Measurements from ENCODE around the gene CEBPZOS. TPM values are rescaled to one million over a fixed set of nuclear protein-coding genes. Genes with fewer than 3 reads are reported as not detected.
"Not testable (repeated sequence)": the region's sequence is repeated elsewhere in the genome, so short reads cannot be mapped to it uniquely, and the experiment has no call there.

Gene CEBPZOS
- total and polyA plus RNA-seq, 2 donors: 23.2 to 50.4 TPM

DNA sequence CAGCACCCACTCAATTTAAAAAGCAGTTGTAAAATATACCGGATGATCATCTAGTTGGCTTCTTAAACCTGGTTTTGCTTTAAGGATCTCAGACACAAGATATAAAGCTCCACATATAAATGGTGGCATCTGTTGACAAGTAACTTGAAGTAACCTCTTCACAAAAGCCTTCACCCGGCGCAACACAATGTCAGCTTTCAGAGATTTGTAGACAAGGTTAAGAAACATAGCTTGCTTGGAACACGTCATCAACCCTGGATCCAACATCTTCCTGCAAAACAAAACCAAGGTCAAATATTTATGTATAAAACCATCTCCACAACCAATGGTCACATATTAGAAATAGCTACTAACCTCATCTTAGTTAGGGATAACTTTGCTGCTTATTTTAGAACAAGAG, 26.8 kb downstream of the CEBPZOS start:
- H3K4me3 ChIP-seq (ENCODE audit: low read length in 2 of 2): no peak overlapping the region
- peaks cover 29 to 65% of the 10 kb centered on the region in 2 donors for H3K36me3 ChIP-seq (ENCODE audit: control insufficient read depth in 2 of 2, insufficient read depth in 2 of 2, low read length in 1 of 2)
- DNase-seq (ENCODE audit: low read depth in 6 of 9, low spot score in 9 of 9): no peak
- H3K27me3 ChIP-seq (ENCODE audit: control insufficient read depth in 2 of 2, insufficient read depth in 1 of 2, low read length in 1 of 2): no peaks in the 10 kb centered on the region
- H3K9me3 ChIP-seq (ENCODE audit: control insufficient read depth in 2 of 2, insufficient read depth in 1 of 2, low read length in 1 of 2): no peaks in the 10 kb centered on the region
- H3K4me1 ChIP-seq (ENCODE audit: control insufficient read depth in 2 of 2, insufficient read depth in 2 of 2, low read length in 2 of 2): no peaks in the 10 kb centered on the region
- 96% methylated on average over 4 of the region's 4 CpGs for WGBS
- H3K27ac ChIP-seq (ENCODE audit: low read depth in 1 of 2, low read length in 1 of 2): no peak overlapping the region

DNA sequence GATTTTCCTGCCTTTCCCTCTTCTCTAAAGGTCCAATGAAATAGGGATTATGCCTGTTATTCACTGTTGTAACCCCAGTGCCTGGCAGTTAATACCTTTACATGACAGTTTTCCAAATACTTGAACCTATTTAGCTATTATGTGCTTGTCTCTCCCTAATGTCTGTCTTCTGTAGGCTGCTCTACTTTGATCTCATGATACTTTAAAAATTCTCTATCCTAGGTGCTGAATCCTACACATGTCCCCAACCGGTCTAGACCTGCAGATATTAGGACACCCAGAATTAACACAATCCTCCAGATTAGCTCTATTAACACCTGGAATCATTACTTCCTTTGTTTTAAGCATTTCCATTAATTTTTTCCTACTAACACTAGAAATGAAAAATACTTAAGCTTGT, 27.8 kb downstream of the CEBPZOS start:
- H3K9me3 ChIP-seq (ENCODE audit: control insufficient read depth in 2 of 2, insufficient read depth in 1 of 2, low read length in 1 of 2): no peaks in the 10 kb centered on the region
- no peaks in the 10 kb centered on the region for H3K27me3 ChIP-seq (ENCODE audit: control insufficient read depth in 2 of 2, insufficient read depth in 1 of 2, low read length in 1 of 2)
- H3K27ac ChIP-seq (ENCODE audit: low read depth in 1 of 2, low read length in 1 of 2): no peak overlapping the region
- H3K4me3 ChIP-seq (ENCODE audit: low read length in 2 of 2): no peak overlapping the region
- peaks cover 28 to 64% of the 10 kb centered on the region in 2 donors for H3K36me3 ChIP-seq (ENCODE audit: control insufficient read depth in 2 of 2, insufficient read depth in 2 of 2, low read length in 1 of 2)
- no peak for DNase-seq (ENCODE audit: low read depth in 6 of 9, low spot score in 9 of 9)
- 95% methylated on average over 1 of the region's 1 CpG for WGBS
- no peaks in the 10 kb centered on the region for H3K4me1 ChIP-seq (ENCODE audit: control insufficient read depth in 2 of 2, insufficient read depth in 2 of 2, low read length in 2 of 2)

DNA sequence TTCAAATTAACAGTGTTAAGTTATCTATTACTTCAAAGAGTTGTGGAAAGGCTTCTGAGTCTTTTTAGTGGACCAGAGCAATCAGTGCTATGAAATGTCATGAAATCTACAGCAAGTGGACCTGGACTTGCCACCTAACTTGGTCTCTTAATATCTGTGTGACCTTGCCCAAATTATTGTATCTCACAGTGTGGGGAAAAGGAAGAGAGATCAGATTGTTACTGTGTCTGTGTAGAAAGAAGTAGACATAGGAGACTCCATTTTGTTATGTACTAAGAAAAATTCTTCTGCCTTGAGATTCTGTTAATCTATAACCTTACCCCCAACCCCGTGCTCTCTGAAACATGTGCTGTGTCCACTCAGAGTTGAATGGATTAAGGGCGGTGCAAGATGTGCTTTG, 28.8 kb downstream of the CEBPZOS start:
- not testable (repeated sequence) for H3K27ac ChIP-seq (ENCODE audit: low read depth in 1 of 2, low read length in 1 of 2); H3K27me3 ChIP-seq (ENCODE audit: control insufficient read depth in 2 of 2, insufficient read depth in 1 of 2, low read length in 1 of 2); DNase-seq (ENCODE audit: low read depth in 6 of 9, low spot score in 9 of 9); H3K4me1 ChIP-seq (ENCODE audit: control insufficient read depth in 2 of 2, insufficient read depth in 2 of 2, low read length in 2 of 2); H3K4me3 ChIP-seq (ENCODE audit: low read length in 2 of 2); H3K9me3 ChIP-seq (ENCODE audit: control insufficient read depth in 2 of 2, insufficient read depth in 1 of 2, low read length in 1 of 2)
- peaks cover 24 to 60% of the 10 kb centered on the region in 2 donors for H3K36me3 ChIP-seq (ENCODE audit: control insufficient read depth in 2 of 2, insufficient read depth in 2 of 2, low read length in 1 of 2)
- WGBS: no CpG with 5 or more reads among the region's 2 CpGs

DNA sequence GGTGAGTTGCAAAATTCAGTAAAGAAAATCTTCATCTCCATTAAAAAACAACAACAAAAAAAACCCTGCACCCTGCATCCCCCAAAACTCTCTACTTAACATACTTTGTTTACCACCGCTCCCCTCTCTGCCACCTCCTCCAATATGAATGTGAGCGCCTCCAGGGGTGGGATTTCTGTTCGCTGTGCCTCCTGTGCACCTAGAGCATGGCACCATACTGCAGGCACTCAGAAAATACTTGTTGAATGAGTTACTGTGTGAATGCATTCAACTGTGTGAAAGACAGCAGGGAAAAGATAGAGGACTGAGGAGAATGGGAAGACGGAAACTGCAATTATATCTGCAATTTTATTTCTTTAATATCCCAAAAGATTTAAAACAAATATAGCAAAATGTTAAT, 30.6 kb downstream of the CEBPZOS start:
- WGBS: 99% methylated on average over 4 of the region's 4 CpGs
- Histone ChIP-seq H3K9me3 (ENCODE audit: control insufficient read depth in 2 of 2, insufficient read depth in 1 of 2, low read length in 1 of 2) (no peaks in the 10 kb centered on the region), H3K36me3 (ENCODE audit: control insufficient read depth in 2 of 2, insufficient read depth in 2 of 2, low read length in 1 of 2) (peaks cover 17 to 44% of the 10 kb centered on the region in 2 donors), H3K27ac (ENCODE audit: low read depth in 1 of 2, low read length in 1 of 2) (no peak overlapping the region), H3K4me3 (ENCODE audit: low read length in 2 of 2) (no peak overlapping the region), H3K27me3 (ENCODE audit: control insufficient read depth in 2 of 2, insufficient read depth in 1 of 2, low read length in 1 of 2) (no peaks in the 10 kb centered on the region), H3K4me1 (ENCODE audit: control insufficient read depth in 2 of 2, insufficient read depth in 2 of 2, low read length in 2 of 2) (peaks cover 6 to 10% of the 10 kb centered on the region in 2 donors)
- no peak for DNase-seq (ENCODE audit: low read depth in 6 of 9, low spot score in 9 of 9)

DNA sequence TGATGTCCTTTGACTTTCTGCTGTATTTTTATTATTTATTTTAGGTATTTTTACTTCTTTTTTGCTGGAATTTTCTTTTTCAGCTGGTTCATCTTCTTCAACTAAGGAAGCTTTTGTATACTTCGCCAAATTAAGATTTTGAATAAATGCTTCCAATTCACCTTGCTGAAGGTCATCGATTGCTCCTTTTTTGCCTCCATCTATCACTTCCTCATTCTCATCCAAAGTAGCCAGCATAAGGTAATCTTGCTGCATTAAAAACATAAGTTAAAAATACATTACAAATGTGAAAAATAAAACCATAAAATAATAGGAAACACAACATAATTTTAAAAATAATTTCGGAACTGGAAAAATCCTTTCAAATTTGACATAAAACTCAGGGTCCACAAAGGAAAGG, 32.5 kb downstream of the CEBPZOS start:
- Histone ChIP-seq H3K4me1 (ENCODE audit: control insufficient read depth in 2 of 2, insufficient read depth in 2 of 2, low read length in 2 of 2) (peaks cover 17 to 21% of the 10 kb centered on the region in 2 donors), H3K36me3 (ENCODE audit: control insufficient read depth in 2 of 2, insufficient read depth in 2 of 2, low read length in 1 of 2) (peaks cover 12 to 26% of the 10 kb centered on the region in 2 donors), H3K27me3 (ENCODE audit: control insufficient read depth in 2 of 2, insufficient read depth in 1 of 2, low read length in 1 of 2) (no peaks in the 10 kb centered on the region), H3K4me3 (ENCODE audit: low read length in 2 of 2) (no peak overlapping the region), H3K27ac (ENCODE audit: low read depth in 1 of 2, low read length in 1 of 2) (no peak overlapping the region), H3K9me3 (ENCODE audit: control insufficient read depth in 2 of 2, insufficient read depth in 1 of 2, low read length in 1 of 2) (no peaks in the 10 kb centered on the region)
- WGBS: over 99% methylated on average over 3 of the region's 3 CpGs
- no peak for DNase-seq (ENCODE audit: low read depth in 6 of 9, low spot score in 9 of 9)

DNA sequence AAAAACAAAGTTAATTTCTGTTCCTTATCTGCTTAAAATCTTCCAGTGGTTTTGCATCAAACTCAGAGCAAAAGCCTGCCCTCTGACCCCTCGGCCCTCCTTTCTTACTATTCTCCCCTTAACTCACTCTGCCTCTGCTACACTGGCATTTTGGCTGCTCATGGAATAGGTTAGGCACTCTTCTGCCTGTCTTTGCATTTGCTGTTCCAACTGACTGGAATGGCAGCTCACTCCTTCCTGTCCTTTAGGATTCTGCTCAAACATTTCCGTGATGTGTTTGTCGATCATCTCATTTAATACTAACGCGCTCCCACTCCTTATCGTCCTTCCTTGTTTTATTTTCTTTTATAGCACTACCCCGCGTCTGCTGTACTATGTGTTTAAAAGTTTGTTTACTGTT, 34.3 kb downstream of the CEBPZOS start:
- Histone ChIP-seq H3K27ac (ENCODE audit: low read depth in 1 of 2, low read length in 1 of 2) (peak overlapping the region in 1 of 2 donors; percentile 91), H3K27me3 (ENCODE audit: control insufficient read depth in 2 of 2, insufficient read depth in 1 of 2, low read length in 1 of 2) (no peaks in the 10 kb centered on the region), H3K4me3 (ENCODE audit: low read length in 2 of 2) (peak overlapping the region; percentile 74 to 80), H3K9me3 (ENCODE audit: control insufficient read depth in 2 of 2, insufficient read depth in 1 of 2, low read length in 1 of 2) (no peaks in the 10 kb centered on the region), H3K4me1 (ENCODE audit: control insufficient read depth in 2 of 2, insufficient read depth in 2 of 2, low read length in 2 of 2) (peaks cover 17 to 21% of the 10 kb centered on the region in 2 donors), H3K36me3 (ENCODE audit: control insufficient read depth in 2 of 2, insufficient read depth in 2 of 2, low read length in 1 of 2) (peaks cover 20 to 22% of the 10 kb centered on the region in 2 donors)
- no peak for DNase-seq (ENCODE audit: low read depth in 6 of 9, low spot score in 9 of 9)
- WGBS: 2% methylated on average over 8 of the region's 8 CpGs

DNA sequence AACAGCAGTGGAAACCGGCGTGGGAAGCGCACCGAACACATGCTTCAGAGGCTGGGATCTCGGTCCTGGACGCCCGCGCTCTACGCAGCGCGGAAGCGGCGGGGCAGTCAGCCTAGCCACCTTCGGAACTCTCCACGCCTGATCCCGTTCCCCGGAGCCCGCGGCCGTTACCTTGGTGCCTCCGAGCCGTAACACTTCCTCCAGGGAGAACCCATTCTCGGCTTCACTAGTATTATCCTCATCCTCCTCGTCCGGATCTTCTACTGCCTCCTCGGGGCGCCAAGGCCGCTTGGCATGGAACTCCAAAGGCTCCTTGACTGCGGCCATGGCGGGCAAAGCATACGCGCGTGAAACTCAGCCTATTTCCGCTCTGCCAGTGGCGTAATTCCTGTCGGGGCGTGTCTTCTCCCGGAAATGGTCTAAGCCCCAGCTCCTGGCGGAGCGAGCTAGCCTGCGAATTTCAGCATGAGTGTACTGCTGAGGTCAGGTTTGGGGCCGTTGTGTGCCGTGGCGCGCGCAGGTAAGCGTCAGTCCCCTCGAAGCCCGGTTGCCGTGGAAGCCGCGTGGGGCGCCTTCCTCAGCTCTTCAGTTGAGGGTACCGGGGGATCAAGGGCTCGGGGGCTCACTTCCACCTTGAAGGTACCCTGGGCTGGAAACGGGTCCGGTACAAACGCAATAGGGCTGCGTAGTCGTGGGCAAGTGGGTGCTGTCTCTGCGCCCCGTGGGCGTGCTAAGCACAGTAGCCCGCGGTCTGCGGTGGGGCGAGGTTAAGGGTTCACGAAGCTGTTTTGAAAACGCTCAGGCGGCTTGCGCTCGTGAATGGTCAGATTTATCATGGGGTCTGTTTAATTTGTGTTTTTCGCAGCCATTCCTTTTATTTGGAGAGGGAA, 35.2 kb downstream of the CEBPZOS start, which contains the start of the genes CEBPZ and NDUFAF7:
TSS of gene CEBPZ (minus strand) at position 356 of the 890 bp plus-strand sequence. CDS start at position 327, 29 bp downstream.
TSS of gene NDUFAF7 (plus strand) at position 418 of the 890 bp plus-strand sequence. CDS start at position 466, 48 bp downstream.
- H3K27ac ChIP-seq (ENCODE audit: low read depth in 1 of 2, low read length in 1 of 2): peak within 1 kb of the TSS; percentile 91 to 96
- peak within 1 kb of the TSS; percentile 74 to 80 for H3K4me3 ChIP-seq (ENCODE audit: low read length in 2 of 2)
- DNase-seq (ENCODE audit: low read depth in 6 of 9, low spot score in 9 of 9): peak; percentile 76 to 94 (median 84)
- no peaks in the 10 kb centered on the region for H3K9me3 ChIP-seq (ENCODE audit: control insufficient read depth in 2 of 2, insufficient read depth in 1 of 2, low read length in 1 of 2)
- H3K27me3 ChIP-seq (ENCODE audit: control insufficient read depth in 2 of 2, insufficient read depth in 1 of 2, low read length in 1 of 2): no peaks in the 10 kb centered on the region
- peaks cover 17 to 21% of the 10 kb centered on the region in 2 donors for H3K4me1 ChIP-seq (ENCODE audit: control insufficient read depth in 2 of 2, insufficient read depth in 2 of 2, low read length in 2 of 2)
- H3K36me3 ChIP-seq (ENCODE audit: control insufficient read depth in 2 of 2, insufficient read depth in 2 of 2, low read length in 1 of 2): peaks cover 20 to 22% of the 10 kb centered on the region in 2 donors
- under 1% methylated on average over 73 of the region's 73 CpGs for WGBS

DNA sequence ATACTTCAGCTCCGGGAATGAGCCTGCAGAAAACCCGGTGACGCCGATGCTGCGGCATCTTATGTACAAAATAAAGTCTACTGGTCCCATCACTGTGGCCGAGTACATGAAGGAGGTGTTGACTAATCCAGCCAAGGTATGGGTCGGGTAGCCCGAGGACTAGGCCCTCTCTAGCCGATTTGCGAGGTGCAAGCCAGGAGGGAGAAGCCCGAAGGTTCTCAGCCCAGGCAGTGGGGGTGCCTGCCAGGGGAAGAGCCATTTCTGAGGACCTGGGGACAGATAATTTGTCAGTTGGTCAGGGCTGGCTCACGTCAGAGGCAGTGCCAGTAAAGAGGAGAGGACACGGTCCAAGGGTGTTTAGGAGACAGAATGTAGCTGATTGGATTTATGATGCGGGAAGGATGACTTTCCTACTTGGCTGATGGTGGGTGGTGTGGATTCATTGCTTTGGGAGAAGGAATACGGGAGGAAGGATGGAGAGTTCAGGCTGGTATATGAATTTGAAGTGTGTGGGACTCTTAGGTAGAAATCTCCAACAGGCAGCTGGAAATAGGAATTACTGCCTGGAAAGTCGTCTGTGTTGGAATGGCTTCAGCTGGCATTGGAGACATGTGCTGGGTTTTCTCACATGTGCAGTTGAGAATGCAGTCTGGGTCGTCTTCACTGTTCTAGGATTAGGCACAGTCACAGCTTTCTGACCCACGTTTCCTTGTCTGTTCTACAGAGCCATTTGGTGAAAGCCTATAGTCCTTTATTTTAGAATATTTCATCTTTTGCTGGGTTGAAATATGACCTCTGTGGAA, 36.0 kb downstream of the CEBPZOS start:
- Histone ChIP-seq H3K36me3 (ENCODE audit: control insufficient read depth in 2 of 2, insufficient read depth in 2 of 2, low read length in 1 of 2) (peaks cover 13 to 15% of the 10 kb centered on the region in 2 donors), H3K27ac (ENCODE audit: low read depth in 1 of 2, low read length in 1 of 2) (peak overlapping the region in 1 of 2 donors; percentile 91), H3K4me3 (ENCODE audit: low read length in 2 of 2) (peak overlapping the region; percentile 74 to 80), H3K9me3 (ENCODE audit: control insufficient read depth in 2 of 2, insufficient read depth in 1 of 2, low read length in 1 of 2) (no peaks in the 10 kb centered on the region), H3K27me3 (ENCODE audit: control insufficient read depth in 2 of 2, insufficient read depth in 1 of 2, low read length in 1 of 2) (no peaks in the 10 kb centered on the region), H3K4me1 (ENCODE audit: control insufficient read depth in 2 of 2, insufficient read depth in 2 of 2, low read length in 2 of 2) (peaks cover 17 to 21% of the 10 kb centered on the region in 2 donors)
- WGBS: 30% methylated on average over 18 of the region's 18 CpGs
- DNase-seq (ENCODE audit: low read depth in 6 of 9, low spot score in 9 of 9): no peak

Measured in thymus (tissue), 11 donors.